HG03565 (cell line): ENCODE data around the gene GRIK1.
"Not testable (repeated sequence)": the region's sequence is repeated elsewhere in the genome, so short reads cannot be mapped to it uniquely, and the experiment has no call there.

ENCODE experiments used
- ATAC-seq: cut with Tn5 transposase; IDR thresholded peaks from one replicate; pipeline ENCODE4 v1.9.1; 2021; ENCODE audit warnings: mild to moderate bottlenecking, moderate library complexity; ENCODE audit not compliant: unreplicated experiment

Gene GRIK1

GRCh38 chr21:29939924-29940275 is at the start of gene GRIK1:
Gene GRIK1, minus strand, starts transcription at chr21:29939996.
- no peak for ATAC-seq

- ATAC-seq = no peak
These were observed 48.0 kb upstream of the GRIK1 start for GRCh38 chr21:29987762-29988161.

GRCh38 chr21:29985866-29986265 is 46.1 kb upstream of the GRIK1 start:
- no peak for ATAC-seq

- ATAC-seq = no peak
These were observed 39.2 kb upstream of the GRIK1 start for GRCh38 chr21:29979043-29979442.

GRCh38 chr21:29975776-29976175 is 36.0 kb upstream of the GRIK1 start:
- no peak for ATAC-seq

GRCh38 chr21:29973258-29973657 is 33.5 kb upstream of the GRIK1 start:
- ATAC-seq = no peak

GRCh38 chr21:29961291-29962027 is 21.7 kb upstream of the GRIK1 start:
- ATAC-seq = no peak

GRCh38 chr21:29958551-29958950 is 18.8 kb upstream of the GRIK1 start:
- no peak for ATAC-seq

GRCh38 chr21:29958035-29958434 is 18.2 kb upstream of the GRIK1 start:
- not testable (repeated sequence) for ATAC-seq

- no peak for ATAC-seq
These were observed 13.9 kb upstream of the GRIK1 start for GRCh38 chr21:29953690-29954089.

- ATAC-seq = no peak
These were observed 13.3 kb upstream of the GRIK1 start for GRCh38 chr21:29953072-29953471.

GRCh38 chr21:29951911-29952310 is 12.1 kb upstream of the GRIK1 start:
- no peak for ATAC-seq

GRCh38 chr21:29949991-29950390 is 10.2 kb upstream of the GRIK1 start:
- ATAC-seq = no peak

- ATAC-seq = no peak
These were observed 7.3 kb upstream of the GRIK1 start for GRCh38 chr21:29947119-29947518.

GRCh38 chr21:29943885-29944284 is 4.1 kb upstream of the GRIK1 start:
- ATAC-seq = no peak

GRCh38 chr21:29942034-29942433 is 2.2 kb upstream of the GRIK1 start:
- ATAC-seq = no peak

- no peak for ATAC-seq
These were observed 1.2 kb upstream of the GRIK1 start for GRCh38 chr21:29940991-29941390.

GRCh38 chr21:29940361-29940760 is 565 bp upstream of the GRIK1 start:
- no peak for ATAC-seq

GRCh38 chr21:29939104-29939923 is 482 bp downstream of the GRIK1 start:
- ATAC-seq = no peak

GRCh38 chr21:29938776-29939103 is 1.1 kb downstream of the GRIK1 start:
- ATAC-seq = no peak

- no peak for ATAC-seq
These were observed 6.7 kb downstream of the GRIK1 start for GRCh38 chr21:29933088-29933487.

- no peak for ATAC-seq
These were observed 11.3 kb downstream of the GRIK1 start for GRCh38 chr21:29928537-29928936.
